HG02885 (cell line): ENCODE results near the gene SIGLEC6.
"Not testable (repeated sequence)": the region's sequence is repeated elsewhere in the genome, so short reads cannot be mapped to it uniquely, and the experiment has no call there.

Source experiments
- ATAC-seq: cut with Tn5 transposase; IDR thresholded peaks from one replicate; pipeline ENCODE4 v1.9.1; 2021; ENCODE audit warnings: mild to moderate bottlenecking; ENCODE audit not compliant: unreplicated experiment, poor library complexity

SIGLEC6 gene

GRCh38 chr19:51513968-51514367 lies 17.5 kb downstream of the SIGLEC6 start:
- ATAC-seq = no peak

GRCh38 chr19:51511353-51511752 lies 20.1 kb downstream of the SIGLEC6 start:
- no peak for ATAC-seq

GRCh38 chr19:51509823-51510660 lies 21.4 kb downstream of the SIGLEC6 start:
- ATAC-seq = no peak

- no peak for ATAC-seq
Observed at GRCh38 chr19:51508059-51508733, 23.3 kb downstream of the SIGLEC6 start.

- ATAC-seq = no peak
Observed at GRCh38 chr19:51507640-51508058, 23.8 kb downstream of the SIGLEC6 start.

GRCh38 chr19:51507192-51507591 lies 24.3 kb downstream of the SIGLEC6 start:
- ATAC-seq = no peak

GRCh38 chr19:51505904-51506303 lies 25.6 kb downstream of the SIGLEC6 start:
- no peak for ATAC-seq

- no peak for ATAC-seq
Observed at GRCh38 chr19:51503896-51504295, 27.6 kb downstream of the SIGLEC6 start.

GRCh38 chr19:51503286-51503817 lies 28.1 kb downstream of the SIGLEC6 start:
- no peak for ATAC-seq

- ATAC-seq = no peak
Observed at GRCh38 chr19:51501594-51502263, 29.7 kb downstream of the SIGLEC6 start, which contains the start of gene SIGLEC12. Gene SIGLEC12, minus strand, starts transcription at chr19:51501800. Its CDS starts 67 bp downstream, at chr19:51501733.

GRCh38 chr19:51500931-51501330 lies 30.5 kb downstream of the SIGLEC6 start:
- not testable (repeated sequence) for ATAC-seq

GRCh38 chr19:51497666-51498065 lies 33.8 kb downstream of the SIGLEC6 start:
- ATAC-seq = no peak

- no peak for ATAC-seq
Observed at GRCh38 chr19:51493776-51494175, 37.7 kb downstream of the SIGLEC6 start.

- no peak for ATAC-seq
Observed at GRCh38 chr19:51491586-51491985, 39.9 kb downstream of the SIGLEC6 start.

- no peak for ATAC-seq
Observed at GRCh38 chr19:51490676-51491075, 40.8 kb downstream of the SIGLEC6 start.

- ATAC-seq = no peak
Observed at GRCh38 chr19:51489113-51489512, 42.4 kb downstream of the SIGLEC6 start.

GRCh38 chr19:51488491-51488890 lies 43.0 kb downstream of the SIGLEC6 start:
- ATAC-seq = no peak

GRCh38 chr19:51485960-51486660 lies 45.4 kb downstream of the SIGLEC6 start:
- ATAC-seq = no peak

GRCh38 chr19:51480590-51480989 lies 50.9 kb downstream of the SIGLEC6 start:
- ATAC-seq = no peak
